ENCODE data around the gene VPS13C. TPM values are rescaled to one million over a fixed set of nuclear protein-coding genes. Genes with fewer than 3 reads are reported as not detected.

VPS13C gene
- total RNA-seq, 5 donors from 2014 or later (not counting 1 experiment from before 2014, with no cell fraction given) = 84.4 to 136 (median 117) TPM

GRCh38 chr15:61906961-61907752 is 153.1 kb downstream of the VPS13C start:
- ChIA-PET POLR2A (no interaction called here), CTCF (no interaction called here)
- Histone ChIP-seq H3K36me3 (ENCODE audit: control insufficient read depth in 2 of 2, extremely low read depth in 1 of 2, insufficient read depth in 1 of 2, low read length in 1 of 2) (peaks cover 7 to 50% of the 10 kb centered on the region in 2 donors), H3K27me3 (replicated peaks in 1 of 2; ENCODE audit: control insufficient read depth in 2 of 2, extremely low read depth in 1 of 2, insufficient read depth in 2 of 2, low read length in 1 of 2) (no peaks in the 10 kb centered on the region), H3K27ac (ENCODE audit: low read length) (no peak overlapping the region), H3K4me3 (ENCODE audit: control insufficient read depth in 1 of 2, extremely low read depth in 1 of 2, low read length in 1 of 2) (no peak overlapping the region), H3K4me1 (ENCODE audit: control insufficient read depth in 1 of 2, extremely low read depth in 1 of 2, insufficient read depth in 2 of 2, low read length in 2 of 2) (no peaks in the 10 kb centered on the region), H3K9me3 (no peaks in the 10 kb centered on the region)
- Mint-ChIP-seq H3K27ac (no peak overlapping the region), H3K36me3 (peaks cover 74% of the 10 kb centered on the region), H3K9me3 (peaks cover 0 to 10% (median 10%) of the 10 kb centered on the region in 3 donors), H3K4me1 (no peaks in the 10 kb centered on the region), H3K4me3 (no peak overlapping the region), H3K27me3 (no peaks in the 10 kb centered on the region)
- ATAC-seq (replicated peaks in 1 of 4) = no peak
- WGBS (ENCODE audit: insufficient coverage) = 100% methylated on average over 1 of the region's 4 CpGs
- DNase-seq = no peak

GRCh38 chr15:61893146-61893545 is 167.1 kb downstream of the VPS13C start:
- DNase-seq = no peak
- no peak overlapping the region for H3K27ac Mint-ChIP-seq
- H3K36me3 ChIP-seq (ENCODE audit: control insufficient read depth in 2 of 2, extremely low read depth in 1 of 2, insufficient read depth in 1 of 2, low read length in 1 of 2) = peaks cover 0 to 37% of the 10 kb centered on the region in 2 donors

GRCh38 chr15:61892140-61892539 is 168.1 kb downstream of the VPS13C start:
- Histone ChIP-seq H3K36me3 (ENCODE audit: control insufficient read depth in 2 of 2, extremely low read depth in 1 of 2, insufficient read depth in 1 of 2, low read length in 1 of 2) (peaks cover 0 to 39% of the 10 kb centered on the region in 2 donors), H3K4me1 (ENCODE audit: control insufficient read depth in 1 of 2, extremely low read depth in 1 of 2, insufficient read depth in 2 of 2, low read length in 2 of 2) (no peaks in the 10 kb centered on the region), H3K27me3 (replicated peaks in 1 of 2; ENCODE audit: control insufficient read depth in 2 of 2, extremely low read depth in 1 of 2, insufficient read depth in 2 of 2, low read length in 1 of 2) (no peaks in the 10 kb centered on the region), H3K9me3 (peaks cover 2% of the 10 kb centered on the region), H3K27ac (ENCODE audit: low read length) (no peak overlapping the region), H3K4me3 (ENCODE audit: control insufficient read depth in 1 of 2, extremely low read depth in 1 of 2, low read length in 1 of 2) (no peak overlapping the region)
- H3K36me3 Mint-ChIP-seq = peaks cover 79% of the 10 kb centered on the region
- H3K4me3 Mint-ChIP-seq = no peak overlapping the region
- H3K4me1 Mint-ChIP-seq = no peaks in the 10 kb centered on the region
- peaks cover 4 to 33% (median 18%) of the 10 kb centered on the region in 3 donors for H3K9me3 Mint-ChIP-seq
- H3K27me3 Mint-ChIP-seq = no peaks in the 10 kb centered on the region
- ATAC-seq (replicated peaks in 1 of 4) = no peak
- H3K27ac Mint-ChIP-seq = no peak overlapping the region
- 100% methylated on average over 1 of the region's 1 CpG for WGBS (ENCODE audit: insufficient coverage)
- no peak for DNase-seq
- ChIA-PET CTCF (no interaction called here), POLR2A (no interaction called here)

More at GRCh38 chr15:61893146-61893545, 167.1 kb downstream of the VPS13C start:
- POLR2A ChIA-PET = no interaction called here
- no peak overlapping the region for H3K27ac ChIP-seq (ENCODE audit: low read length)
- CTCF ChIA-PET = no interaction called here
- Mint-ChIP-seq H3K4me1 (no peaks in the 10 kb centered on the region), H3K36me3 (peaks cover 79% of the 10 kb centered on the region), H3K9me3 (peaks cover 4 to 42% (median 18%) of the 10 kb centered on the region in 3 donors), H3K4me3 (no peak overlapping the region), H3K27me3 (no peaks in the 10 kb centered on the region)
- H3K27me3 ChIP-seq (replicated peaks in 1 of 2; ENCODE audit: control insufficient read depth in 2 of 2, extremely low read depth in 1 of 2, insufficient read depth in 2 of 2, low read length in 1 of 2) = no peaks in the 10 kb centered on the region
- ATAC-seq (replicated peaks in 1 of 4) = no peak
- peaks cover 2% of the 10 kb centered on the region for H3K9me3 ChIP-seq
- no peak overlapping the region for H3K4me3 ChIP-seq (ENCODE audit: control insufficient read depth in 1 of 2, extremely low read depth in 1 of 2, low read length in 1 of 2)
- no peaks in the 10 kb centered on the region for H3K4me1 ChIP-seq (ENCODE audit: control insufficient read depth in 1 of 2, extremely low read depth in 1 of 2, insufficient read depth in 2 of 2, low read length in 2 of 2)

GRCh38 chr15:61890106-61890505 is 170.1 kb downstream of the VPS13C start:
- POLR2A ChIA-PET = no interaction called here
- CTCF ChIA-PET = no interaction called here
- ATAC-seq (replicated peaks in 1 of 4) = no peak

GRCh38 chr15:61889706-61890105 is 170.5 kb downstream of the VPS13C start:
- no peak for DNase-seq
- Histone ChIP-seq H3K4me1 (ENCODE audit: control insufficient read depth in 1 of 2, extremely low read depth in 1 of 2, insufficient read depth in 2 of 2, low read length in 2 of 2) (no peaks in the 10 kb centered on the region), H3K27ac (ENCODE audit: low read length) (no peak overlapping the region), H3K27me3 (replicated peaks in 1 of 2; ENCODE audit: control insufficient read depth in 2 of 2, extremely low read depth in 1 of 2, insufficient read depth in 2 of 2, low read length in 1 of 2) (no peaks in the 10 kb centered on the region), H3K4me3 (ENCODE audit: control insufficient read depth in 1 of 2, extremely low read depth in 1 of 2, low read length in 1 of 2) (no peak overlapping the region), H3K36me3 (ENCODE audit: control insufficient read depth in 2 of 2, extremely low read depth in 1 of 2, insufficient read depth in 1 of 2, low read length in 1 of 2) (peaks cover 0 to 40% of the 10 kb centered on the region in 2 donors), H3K9me3 (peaks cover 2% of the 10 kb centered on the region)
- whole genome bisulfite sequencing (ENCODE audit: insufficient coverage) = no CpG with 5 or more reads among the region's 3 CpGs
- H3K27ac Mint-ChIP-seq = no peak overlapping the region
- no peak for ATAC-seq (replicated peaks in 1 of 4)
- no peaks in the 10 kb centered on the region for H3K27me3 Mint-ChIP-seq
- peaks cover 4 to 18% (median 9%) of the 10 kb centered on the region in 3 donors for H3K9me3 Mint-ChIP-seq
- CTCF ChIA-PET = no interaction called here
- H3K36me3 Mint-ChIP-seq = peaks cover 79% of the 10 kb centered on the region
- H3K4me3 Mint-ChIP-seq = no peak overlapping the region
- POLR2A ChIA-PET = no interaction called here
- no peaks in the 10 kb centered on the region for H3K4me1 Mint-ChIP-seq

More at GRCh38 chr15:61890106-61890505, 170.1 kb downstream of the VPS13C start:
- no peak overlapping the region for H3K4me3 Mint-ChIP-seq
- no peaks in the 10 kb centered on the region for H3K4me1 Mint-ChIP-seq
- no CpG with 5 or more reads among the region's 2 CpGs for WGBS (ENCODE audit: insufficient coverage)
- no peak overlapping the region for H3K27ac Mint-ChIP-seq
- no peaks in the 10 kb centered on the region for H3K4me1 ChIP-seq (ENCODE audit: control insufficient read depth in 1 of 2, extremely low read depth in 1 of 2, insufficient read depth in 2 of 2, low read length in 2 of 2)
- H3K9me3 Mint-ChIP-seq = peaks cover 4 to 22% (median 13%) of the 10 kb centered on the region in 3 donors
- H3K36me3 ChIP-seq (ENCODE audit: control insufficient read depth in 2 of 2, extremely low read depth in 1 of 2, insufficient read depth in 1 of 2, low read length in 1 of 2) = peaks cover 0 to 40% of the 10 kb centered on the region in 2 donors
- H3K27ac ChIP-seq (ENCODE audit: low read length) = no peak overlapping the region
- no peak for DNase-seq
- H3K36me3 Mint-ChIP-seq = peaks cover 83% of the 10 kb centered on the region
- no peaks in the 10 kb centered on the region for H3K27me3 ChIP-seq (replicated peaks in 1 of 2; ENCODE audit: control insufficient read depth in 2 of 2, extremely low read depth in 1 of 2, insufficient read depth in 2 of 2, low read length in 1 of 2)
- peaks cover 2% of the 10 kb centered on the region for H3K9me3 ChIP-seq
- H3K27me3 Mint-ChIP-seq = no peaks in the 10 kb centered on the region
- H3K4me3 ChIP-seq (ENCODE audit: control insufficient read depth in 1 of 2, extremely low read depth in 1 of 2, low read length in 1 of 2) = no peak overlapping the region

- CTCF ChIA-PET = no interaction called here
These were observed 172.0 kb downstream of the VPS13C start for GRCh38 chr15:61888074-61888780.

More at GRCh38 chr15:61888074-61888780, 172.0 kb downstream of the VPS13C start:
- Mint-ChIP-seq H3K27me3 (no peaks in the 10 kb centered on the region), H3K9me3 (peaks cover 0 to 10% (median 6%) of the 10 kb centered on the region in 3 donors), H3K27ac (no peak overlapping the region), H3K36me3 (peaks cover 64% of the 10 kb centered on the region), H3K4me1 (no peaks in the 10 kb centered on the region), H3K4me3 (no peak overlapping the region)
- WGBS (ENCODE audit: insufficient coverage) = 100% methylated on average over 1 of the region's 5 CpGs
- Histone ChIP-seq H3K36me3 (ENCODE audit: control insufficient read depth in 2 of 2, extremely low read depth in 1 of 2, insufficient read depth in 1 of 2, low read length in 1 of 2) (peaks cover 0 to 40% of the 10 kb centered on the region in 2 donors), H3K27ac (ENCODE audit: low read length) (no peak overlapping the region), H3K27me3 (replicated peaks in 1 of 2; ENCODE audit: control insufficient read depth in 2 of 2, extremely low read depth in 1 of 2, insufficient read depth in 2 of 2, low read length in 1 of 2) (no peaks in the 10 kb centered on the region), H3K4me3 (ENCODE audit: control insufficient read depth in 1 of 2, extremely low read depth in 1 of 2, low read length in 1 of 2) (no peak overlapping the region), H3K9me3 (peaks cover 2% of the 10 kb centered on the region), H3K4me1 (ENCODE audit: control insufficient read depth in 1 of 2, extremely low read depth in 1 of 2, insufficient read depth in 2 of 2, low read length in 2 of 2) (no peaks in the 10 kb centered on the region)
- DNase-seq (no peak), ATAC-seq (replicated peaks in 1 of 4) (no peak)
- POLR2A ChIA-PET = no interaction called here

Measured in T-cell (primary cell).